Astrocyte of the spinal cord (primary cell): ENCODE measurements around the gene DFFA.

Experiments
- DNase-seq: peaks from one replicate; pipeline ENCODE4 v3.0.0; 2011; ENCODE audit warnings: low read depth, low spot score
- H3K4me3 ChIP-seq: 2 replicates; pipeline ENCODE4 v1.5.1; 2011; ENCODE audit warnings: low read depth, mild to moderate bottlenecking, low read length, moderate library complexity
- in situ Hi-C: cut with HindIII; loops from 2 replicates; pipeline ENCODE4 v1.10.0; 2017; ENCODE audit warnings: low sequenced_read_pairs
- TF ChIP-seq, protein P1 (sequence below): IDR thresholded peaks from 2 replicates; pipeline ENCODE4 v1.5.1; 2012; ENCODE audit warnings: low read depth, mild to moderate bottlenecking, low read length, inconsistent platforms

DFFA gene

DNA sequence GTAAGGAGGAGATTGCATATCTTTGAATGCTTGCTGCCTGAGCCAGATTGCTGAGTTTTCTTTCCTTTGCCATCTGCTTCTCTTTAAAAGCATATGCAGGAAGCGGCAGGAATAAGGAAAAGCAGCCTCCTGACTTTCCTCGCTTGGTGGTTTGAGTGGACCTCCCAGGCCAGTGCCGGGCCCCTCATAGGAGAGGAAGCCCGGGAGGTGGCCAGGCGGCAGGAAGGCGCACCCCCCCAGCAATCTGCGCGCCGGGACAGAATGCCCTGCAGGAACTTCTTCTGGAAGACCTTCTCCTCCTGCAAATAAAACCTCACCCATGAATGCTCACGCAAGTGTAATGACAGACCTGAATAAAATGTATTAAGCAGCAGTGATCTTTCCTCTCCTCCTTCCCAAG lies 21.0 kb downstream of the DFFA start:
- DNase-seq, result peak; percentile 11
- in situ Hi-C loops, result no loop called here
- TF ChIP-seq, protein P1, sequence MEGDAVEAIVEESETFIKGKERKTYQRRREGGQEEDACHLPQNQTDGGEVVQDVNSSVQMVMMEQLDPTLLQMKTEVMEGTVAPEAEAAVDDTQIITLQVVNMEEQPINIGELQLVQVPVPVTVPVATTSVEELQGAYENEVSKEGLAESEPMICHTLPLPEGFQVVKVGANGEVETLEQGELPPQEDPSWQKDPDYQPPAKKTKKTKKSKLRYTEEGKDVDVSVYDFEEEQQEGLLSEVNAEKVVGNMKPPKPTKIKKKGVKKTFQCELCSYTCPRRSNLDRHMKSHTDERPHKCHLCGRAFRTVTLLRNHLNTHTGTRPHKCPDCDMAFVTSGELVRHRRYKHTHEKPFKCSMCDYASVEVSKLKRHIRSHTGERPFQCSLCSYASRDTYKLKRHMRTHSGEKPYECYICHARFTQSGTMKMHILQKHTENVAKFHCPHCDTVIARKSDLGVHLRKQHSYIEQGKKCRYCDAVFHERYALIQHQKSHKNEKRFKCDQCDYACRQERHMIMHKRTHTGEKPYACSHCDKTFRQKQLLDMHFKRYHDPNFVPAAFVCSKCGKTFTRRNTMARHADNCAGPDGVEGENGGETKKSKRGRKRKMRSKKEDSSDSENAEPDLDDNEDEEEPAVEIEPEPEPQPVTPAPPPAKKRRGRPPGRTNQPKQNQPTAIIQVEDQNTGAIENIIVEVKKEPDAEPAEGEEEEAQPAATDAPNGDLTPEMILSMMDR, result no peak

DNA sequence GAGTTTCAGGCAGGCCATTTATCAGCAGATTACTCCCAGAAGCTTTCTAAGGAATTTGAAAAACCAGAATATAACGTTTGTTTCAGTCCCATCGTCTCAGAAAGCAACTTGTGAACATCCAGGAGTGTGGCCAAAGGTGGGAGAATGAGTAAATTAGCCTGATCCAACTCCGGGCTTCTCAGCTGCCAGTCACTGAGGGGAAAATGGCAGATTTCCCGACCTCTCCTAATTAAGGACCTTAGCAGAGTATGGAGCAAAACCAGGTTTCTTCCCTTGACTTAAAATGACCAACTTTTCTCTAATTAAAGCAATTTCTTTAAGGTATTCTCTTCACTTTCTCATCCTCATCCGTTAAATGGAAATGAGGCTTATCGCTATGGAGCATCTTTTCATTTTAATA lies 21.5 kb downstream of the DFFA start:
- TF ChIP-seq, protein P1, result no peak
- DNase-seq, result no peak
- no peak overlapping the region for H3K4me3 ChIP-seq
- in situ Hi-C loops, result no loop called here

More for the DNA sequence above, 21.0 kb downstream of the DFFA start:
- no peak overlapping the region for H3K4me3 ChIP-seq

DNA sequence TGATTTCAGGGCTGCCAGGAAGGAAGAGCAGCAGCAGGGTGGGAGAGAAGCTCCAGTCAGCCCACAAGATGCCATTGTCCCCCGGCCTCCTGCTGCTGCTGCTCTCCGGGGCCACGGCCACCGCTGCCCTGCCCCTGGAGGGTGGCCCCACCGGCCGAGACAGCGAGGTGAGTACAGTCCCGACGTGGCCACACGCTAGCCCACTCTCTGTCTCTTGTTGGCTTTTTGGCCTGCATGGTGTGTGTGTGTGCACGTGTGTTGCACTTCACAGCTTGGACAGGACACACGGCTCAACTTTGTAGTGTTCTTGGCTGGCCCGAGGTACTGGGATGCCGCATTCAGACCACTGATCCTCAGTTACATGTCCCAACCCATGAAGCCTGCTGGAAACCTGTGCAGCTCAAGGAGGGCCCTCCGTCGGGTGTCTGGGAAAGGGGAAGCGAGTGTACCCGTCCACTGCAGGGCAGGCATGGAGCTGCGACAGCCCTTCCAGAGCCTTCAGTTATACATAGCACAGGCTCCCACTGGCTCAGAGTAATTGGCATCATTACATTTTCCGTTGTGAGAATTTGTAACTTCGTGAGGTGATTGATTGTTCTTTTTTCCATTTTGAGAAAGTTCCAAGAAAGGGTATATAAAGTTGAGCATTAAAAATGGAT lies 22.0 kb downstream of the DFFA start:
- in situ Hi-C loops, result no loop called here
- TF ChIP-seq, protein P1, result no peak
- H3K4me3 ChIP-seq, result no peak overlapping the region
- DNase-seq, result no peak

DNA sequence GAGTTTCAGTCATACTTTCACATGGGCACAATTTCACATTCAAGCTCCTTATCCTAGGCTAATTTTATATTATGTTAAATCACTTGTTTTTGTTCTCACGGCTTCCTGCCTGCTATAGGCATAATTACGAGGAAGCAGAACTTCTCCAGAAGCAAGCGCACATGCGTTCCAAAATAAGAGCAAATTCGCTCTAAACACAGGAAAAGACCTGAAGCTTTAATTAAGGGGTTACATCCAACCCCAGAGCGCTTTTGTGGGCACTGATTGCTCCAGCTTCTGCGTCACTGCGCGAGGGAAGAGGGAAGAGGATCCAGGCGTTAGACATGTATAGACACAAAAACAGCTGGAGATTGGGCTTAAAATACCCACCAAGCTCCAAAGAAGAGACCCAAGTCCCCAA lies 22.6 kb downstream of the DFFA start, which contains the start of gene CORT:
TSS of gene CORT (plus strand) at position 281 of the 400 bp plus-strand sequence. CDS start 193 bp downstream, outside the sequence.
- no peak within 1 kb of the TSS for H3K4me3 ChIP-seq

DNA sequence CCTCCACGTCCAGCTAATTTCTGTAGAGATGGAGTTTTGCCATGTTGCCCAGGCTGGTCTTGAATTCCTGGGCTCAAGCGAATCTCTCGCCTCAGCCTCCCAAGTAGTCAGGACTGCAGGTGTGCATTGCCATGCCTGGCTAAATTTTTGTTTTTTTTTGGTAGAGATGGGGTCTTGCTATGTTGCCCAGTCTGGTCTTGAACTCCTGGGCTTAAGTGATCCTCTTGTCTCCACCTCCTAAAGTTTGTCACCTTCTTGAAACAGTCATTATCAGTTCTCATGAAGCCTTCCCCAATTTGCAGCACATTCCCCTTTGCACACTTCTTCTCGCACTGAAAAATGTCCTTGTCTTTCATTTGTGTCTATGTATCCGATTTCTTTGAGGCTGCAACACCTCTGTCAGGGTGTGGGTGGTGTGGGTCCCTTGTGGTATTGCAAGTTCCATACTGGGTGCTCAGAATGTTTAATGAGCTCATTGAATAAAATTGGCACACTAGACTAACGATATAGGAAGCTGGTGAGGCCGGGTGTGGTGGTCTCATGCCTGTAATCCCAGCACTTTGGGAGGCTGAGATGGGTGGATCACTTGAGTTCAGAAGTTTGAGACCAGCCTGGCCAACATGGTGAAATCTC lies 25.4 kb downstream of the DFFA start:
- TF ChIP-seq, protein P1, result no peak
- in situ Hi-C loops, result no loop called here
- H3K4me3 ChIP-seq, result no peak overlapping the region
- no peak for DNase-seq

More for the DNA sequence above, 22.6 kb downstream of the DFFA start, which contains the start of gene CORT:
- in situ Hi-C loops, result no loop called here
- no peak for DNase-seq
- TF ChIP-seq, protein P1, result no peak

DNA sequence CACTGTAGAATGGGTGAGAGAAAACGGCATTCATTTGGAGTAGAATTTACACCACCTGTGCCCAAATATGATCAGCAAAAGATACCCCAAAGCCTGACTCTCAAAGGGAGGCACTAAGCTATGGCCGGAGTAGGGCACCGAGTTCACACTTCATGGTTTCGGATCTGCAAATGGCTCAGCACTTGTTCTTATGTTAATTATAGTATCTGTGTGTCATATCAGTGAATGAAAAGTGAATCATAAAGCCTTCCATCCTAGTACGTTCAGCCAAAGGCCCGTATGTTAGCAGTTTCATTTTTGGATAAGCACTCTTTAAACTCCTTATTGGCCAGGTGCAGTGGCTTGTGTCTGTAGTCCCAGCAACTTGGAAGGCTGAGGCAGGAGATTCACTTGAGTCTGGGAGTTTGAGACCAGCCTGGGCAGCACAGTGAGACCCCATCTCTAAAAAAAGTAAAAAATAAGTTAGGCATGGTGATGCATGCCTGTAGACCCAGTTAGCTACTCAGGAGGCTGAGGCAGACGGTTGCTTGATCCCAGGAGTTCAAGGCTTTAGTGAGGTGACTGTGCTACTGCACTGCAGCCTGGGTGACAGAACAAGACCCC lies 27.4 kb downstream of the DFFA start:
- in situ Hi-C loops, result no loop called here
- no peak for DNase-seq
- TF ChIP-seq, protein P1, result no peak
- no peak overlapping the region for H3K4me3 ChIP-seq
